Prostate gland (tissue), 2 donors: ENCODE data around the gene C1orf159.

Source experiments
- CTCF ChIP-seq, 4 experiments: fragments of 200-600 bp in 2 of 4; fragments of 450-650 bp in 2 of 4; sonication (generic) in 2 of 4; IDR thresholded peaks; 1 replicate in 3 of 4; 2 replicates in 1 of 4; pipeline ENCODE4 v1.5.1; 2016 to 2019; ENCODE audit warnings: antibody characterized with exemption in 4 of 4, mild to moderate bottlenecking in 2 of 4, moderate library complexity in 2 of 4
- POLR2A ChIP-seq: fragments of 450-650 bp; IDR thresholded peaks from one replicate; pipeline ENCODE4 v1.6.1; 2016; ENCODE audit warnings: antibody characterized with exemption, mild to moderate bottlenecking
- POLR2AphosphoS5 ChIP-seq: sonication (generic); formaldehyde crosslinking; IDR thresholded peaks from one replicate; pipeline ENCODE4 v1.6.1; 2017; ENCODE audit warnings: antibody characterized with exemption

- TF ChIP-seq CTCF (IDR thresholded peaks at IDR 0.05): no peak
- no peak for TF ChIP-seq POLR2A
- TF ChIP-seq POLR2AphosphoS5: no peak
Measured at GRCh38 chr1:1044455-1045078, 71.3 kb downstream of the C1orf159 start.
